C4-2B (cell line): Measurements from ENCODE around the gene EFCAB8.
A peak's percentile ranks its signal among the peaks of the same experiment; 100 is the strongest.
"Not testable (repeated sequence)": the region's sequence is repeated elsewhere in the genome, so short reads cannot be mapped to it uniquely, and the experiment has no call there.

Experiments
- H3K27ac ChIP-seq: fragments of 450-650 bp; 2 replicates; pipeline ENCODE4 v1.5.1; 2017
- CTCF ChIP-seq: fragments of 450-650 bp; conservative IDR thresholded peaks from 2 replicates; pipeline ENCODE4 v1.5.1; 2017; ENCODE audit warnings: mild to moderate bottlenecking
- ZFX ChIP-seq: fragments of 450-650 bp; IDR thresholded peaks from 2 replicates; pipeline ENCODE4 v1.6.1; 2017

EFCAB8 gene

GRCh38 chr20:32894026-32894483, 35.3 kb downstream of the EFCAB8 start:
- no peak for TF ChIP-seq ZFX
- TF ChIP-seq CTCF: no peak; the same call in 1 of the 2 replicates
- H3K27ac ChIP-seq: no peak overlapping the region

GRCh38 chr20:32894711-32895355, 36.1 kb downstream of the EFCAB8 start:
- H3K27ac ChIP-seq: no peak overlapping the region
- TF ChIP-seq ZFX (no peak), CTCF (no peak)

- no peak overlapping the region for H3K27ac ChIP-seq
- TF ChIP-seq ZFX (no peak), CTCF (no peak)
Measured at GRCh38 chr20:32896521-32897280, 38.0 kb downstream of the EFCAB8 start.

GRCh38 chr20:32898729-32899128, 40.0 kb downstream of the EFCAB8 start:
- no peak overlapping the region for H3K27ac ChIP-seq
- TF ChIP-seq ZFX: no peak
- no peak for TF ChIP-seq CTCF

- TF ChIP-seq ZFX: no peak
- TF ChIP-seq CTCF: peak; percentile 95
Measured at GRCh38 chr20:32902456-32903420, 44.0 kb downstream of the EFCAB8 start.

DNA sequence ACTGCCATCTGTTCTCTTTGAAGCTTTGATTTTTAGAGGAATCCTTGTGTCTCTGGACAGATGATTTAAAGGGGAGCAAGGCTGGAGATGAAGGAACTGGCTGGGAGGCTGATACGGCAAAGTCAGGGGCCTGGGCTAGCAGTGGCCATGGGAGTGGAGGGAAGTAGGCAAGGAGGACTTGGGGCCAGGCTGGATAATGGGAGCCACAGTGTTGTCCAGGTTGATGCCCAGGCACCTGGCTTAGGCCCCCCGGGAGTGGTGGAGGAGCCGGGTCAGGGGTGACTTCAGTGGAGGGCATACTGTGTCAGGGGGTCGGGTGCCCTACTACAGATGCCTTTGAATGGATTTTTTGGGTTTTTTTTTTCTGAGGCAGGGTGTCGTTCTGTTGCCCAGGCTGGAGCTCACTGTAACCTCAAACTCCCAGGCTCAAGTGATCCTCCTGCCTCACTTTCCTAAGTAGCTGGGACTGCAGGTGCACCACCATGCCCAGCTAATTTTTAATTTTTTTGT, 45.0 kb downstream of the EFCAB8 start:
- H3K27ac ChIP-seq: no peak overlapping the region
- TF ChIP-seq CTCF (no peak), ZFX (no peak)

More at GRCh38 chr20:32902456-32903420, 44.0 kb downstream of the EFCAB8 start:
- no peak overlapping the region for H3K27ac ChIP-seq

DNA sequence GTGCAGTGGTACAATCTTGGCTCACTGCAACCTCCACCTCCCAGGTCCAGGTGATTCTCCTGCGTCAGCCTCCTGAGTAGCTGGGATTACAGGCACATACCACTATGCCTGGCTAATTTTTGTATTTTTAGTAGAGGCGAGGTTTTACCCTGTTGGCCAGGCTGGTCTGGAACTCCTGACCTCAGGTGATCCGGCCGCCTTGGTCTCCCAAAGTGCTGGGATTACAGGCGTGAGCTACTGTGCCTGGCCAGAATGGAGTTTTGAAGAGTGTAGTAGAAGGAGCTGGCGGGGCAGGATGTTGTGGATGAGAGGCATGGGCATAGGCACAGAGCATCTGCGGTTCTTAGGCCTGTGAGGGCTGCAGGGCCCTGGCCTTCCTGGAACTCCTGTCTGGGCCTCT, 46.0 kb downstream of the EFCAB8 start:
- not testable (repeated sequence) for H3K27ac ChIP-seq
